ENCODE data around the gene TUBB.

DNA sequence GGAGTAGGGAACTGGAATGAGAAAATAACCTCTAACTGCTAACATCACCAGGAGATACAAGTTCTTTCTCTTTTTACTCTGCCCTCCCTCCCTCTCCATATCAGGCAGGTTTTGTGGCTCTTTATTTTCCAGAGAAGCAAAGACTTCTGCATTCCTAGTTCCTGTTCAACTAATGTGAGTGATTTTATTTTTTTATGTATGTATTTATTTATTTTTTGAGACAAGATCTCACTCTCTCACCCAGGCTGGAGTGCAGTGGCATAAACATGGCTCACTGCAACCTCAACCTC lies 30.2 kb downstream of the TUBB start:
- TF ChIP-seq, protein P1, sequence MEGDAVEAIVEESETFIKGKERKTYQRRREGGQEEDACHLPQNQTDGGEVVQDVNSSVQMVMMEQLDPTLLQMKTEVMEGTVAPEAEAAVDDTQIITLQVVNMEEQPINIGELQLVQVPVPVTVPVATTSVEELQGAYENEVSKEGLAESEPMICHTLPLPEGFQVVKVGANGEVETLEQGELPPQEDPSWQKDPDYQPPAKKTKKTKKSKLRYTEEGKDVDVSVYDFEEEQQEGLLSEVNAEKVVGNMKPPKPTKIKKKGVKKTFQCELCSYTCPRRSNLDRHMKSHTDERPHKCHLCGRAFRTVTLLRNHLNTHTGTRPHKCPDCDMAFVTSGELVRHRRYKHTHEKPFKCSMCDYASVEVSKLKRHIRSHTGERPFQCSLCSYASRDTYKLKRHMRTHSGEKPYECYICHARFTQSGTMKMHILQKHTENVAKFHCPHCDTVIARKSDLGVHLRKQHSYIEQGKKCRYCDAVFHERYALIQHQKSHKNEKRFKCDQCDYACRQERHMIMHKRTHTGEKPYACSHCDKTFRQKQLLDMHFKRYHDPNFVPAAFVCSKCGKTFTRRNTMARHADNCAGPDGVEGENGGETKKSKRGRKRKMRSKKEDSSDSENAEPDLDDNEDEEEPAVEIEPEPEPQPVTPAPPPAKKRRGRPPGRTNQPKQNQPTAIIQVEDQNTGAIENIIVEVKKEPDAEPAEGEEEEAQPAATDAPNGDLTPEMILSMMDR (IDR thresholded peaks at IDR 0.05; ENCODE audit: poor library complexity): no peak
- TF ChIP-seq EZH2 (IDR thresholded peaks at IDR 0.05; ENCODE audit: borderline replicate concordance): no peak
